LNCaP clone FGC (cell line): ENCODE measurements around the gene NSG1.

Experiments used
- DNase-seq: peaks from one replicate; pipeline ENCODE4 v3.0.0-alpha.2; 2011; ENCODE audit warnings: low read depth
- H3K4me3 ChIP-seq: 2 replicates; pipeline ENCODE4 v1.5.1; 2011; ENCODE audit warnings: mild to moderate bottlenecking, low read depth, low read length, control low read depth
- TF ChIP-seq, protein P1 (sequence below): IDR thresholded peaks from 2 replicates; pipeline ENCODE4 v1.5.1; 2012; ENCODE audit warnings: mild to moderate bottlenecking; ENCODE audit not compliant: control insufficient read depth, insufficient read depth; ENCODE audit errors: extremely low read depth

Gene NSG1

DNA sequence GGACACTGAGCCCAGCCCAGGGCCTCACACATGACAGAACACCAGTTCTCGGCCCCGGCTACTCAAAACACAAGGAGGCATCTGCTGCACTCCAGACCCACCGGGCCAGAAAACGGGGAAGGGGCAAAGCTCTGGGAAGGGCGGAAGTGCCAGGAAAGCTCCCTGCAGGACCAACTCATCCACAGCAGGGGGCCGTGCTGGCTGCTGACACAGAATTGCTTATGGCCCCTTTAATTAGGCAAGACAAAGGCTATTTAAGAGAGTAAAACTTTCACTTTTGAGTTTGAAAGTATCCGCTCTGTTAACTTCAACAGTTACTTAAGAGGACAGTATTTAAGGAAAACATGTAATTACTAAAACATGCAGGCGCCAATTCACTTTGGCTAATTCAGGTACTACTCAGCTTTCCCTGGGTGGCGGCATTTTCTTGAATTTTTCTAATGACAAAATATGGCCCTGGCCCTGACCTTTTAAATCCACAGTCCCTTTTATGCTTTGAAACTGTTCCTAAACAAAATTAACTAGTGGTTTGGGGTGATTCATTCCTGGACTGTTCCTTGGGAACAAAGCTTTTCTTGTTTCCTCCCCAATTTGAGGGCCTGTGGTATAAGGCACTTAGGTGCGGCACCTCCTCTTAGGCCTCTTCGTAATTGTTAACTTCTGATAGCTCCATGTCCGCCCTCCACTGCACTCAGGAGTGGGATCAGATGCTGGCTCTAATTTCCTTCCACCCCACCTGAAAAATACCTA is 40.4 kb downstream of the NSG1 start:
- H3K4me3 ChIP-seq, result no peak overlapping the region
- TF ChIP-seq, protein P1, sequence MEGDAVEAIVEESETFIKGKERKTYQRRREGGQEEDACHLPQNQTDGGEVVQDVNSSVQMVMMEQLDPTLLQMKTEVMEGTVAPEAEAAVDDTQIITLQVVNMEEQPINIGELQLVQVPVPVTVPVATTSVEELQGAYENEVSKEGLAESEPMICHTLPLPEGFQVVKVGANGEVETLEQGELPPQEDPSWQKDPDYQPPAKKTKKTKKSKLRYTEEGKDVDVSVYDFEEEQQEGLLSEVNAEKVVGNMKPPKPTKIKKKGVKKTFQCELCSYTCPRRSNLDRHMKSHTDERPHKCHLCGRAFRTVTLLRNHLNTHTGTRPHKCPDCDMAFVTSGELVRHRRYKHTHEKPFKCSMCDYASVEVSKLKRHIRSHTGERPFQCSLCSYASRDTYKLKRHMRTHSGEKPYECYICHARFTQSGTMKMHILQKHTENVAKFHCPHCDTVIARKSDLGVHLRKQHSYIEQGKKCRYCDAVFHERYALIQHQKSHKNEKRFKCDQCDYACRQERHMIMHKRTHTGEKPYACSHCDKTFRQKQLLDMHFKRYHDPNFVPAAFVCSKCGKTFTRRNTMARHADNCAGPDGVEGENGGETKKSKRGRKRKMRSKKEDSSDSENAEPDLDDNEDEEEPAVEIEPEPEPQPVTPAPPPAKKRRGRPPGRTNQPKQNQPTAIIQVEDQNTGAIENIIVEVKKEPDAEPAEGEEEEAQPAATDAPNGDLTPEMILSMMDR, result no peak
- DNase-seq, result no peak

DNA sequence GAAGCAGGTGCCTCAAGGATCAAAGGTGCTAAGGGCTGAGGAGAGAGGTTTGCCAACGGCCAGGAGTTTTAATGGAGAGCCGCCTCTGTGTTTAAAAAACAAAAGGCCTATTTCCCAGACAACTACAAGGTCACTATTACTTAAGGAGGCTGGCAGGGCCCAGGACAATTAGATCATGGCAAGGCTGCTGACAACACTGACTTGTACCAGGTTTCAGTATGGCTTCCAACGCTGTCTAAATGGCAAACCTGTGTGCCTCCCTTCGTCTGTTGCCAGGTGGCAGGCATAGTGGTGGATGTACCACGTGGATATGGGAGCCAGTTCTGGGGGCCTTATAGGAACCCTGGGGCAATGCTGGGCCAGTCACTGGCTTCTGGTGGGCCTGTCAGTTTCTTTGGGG is 41.0 kb downstream of the NSG1 start:
- no peak for DNase-seq
- TF ChIP-seq, protein P1, result no peak
- no peak overlapping the region for H3K4me3 ChIP-seq

DNA sequence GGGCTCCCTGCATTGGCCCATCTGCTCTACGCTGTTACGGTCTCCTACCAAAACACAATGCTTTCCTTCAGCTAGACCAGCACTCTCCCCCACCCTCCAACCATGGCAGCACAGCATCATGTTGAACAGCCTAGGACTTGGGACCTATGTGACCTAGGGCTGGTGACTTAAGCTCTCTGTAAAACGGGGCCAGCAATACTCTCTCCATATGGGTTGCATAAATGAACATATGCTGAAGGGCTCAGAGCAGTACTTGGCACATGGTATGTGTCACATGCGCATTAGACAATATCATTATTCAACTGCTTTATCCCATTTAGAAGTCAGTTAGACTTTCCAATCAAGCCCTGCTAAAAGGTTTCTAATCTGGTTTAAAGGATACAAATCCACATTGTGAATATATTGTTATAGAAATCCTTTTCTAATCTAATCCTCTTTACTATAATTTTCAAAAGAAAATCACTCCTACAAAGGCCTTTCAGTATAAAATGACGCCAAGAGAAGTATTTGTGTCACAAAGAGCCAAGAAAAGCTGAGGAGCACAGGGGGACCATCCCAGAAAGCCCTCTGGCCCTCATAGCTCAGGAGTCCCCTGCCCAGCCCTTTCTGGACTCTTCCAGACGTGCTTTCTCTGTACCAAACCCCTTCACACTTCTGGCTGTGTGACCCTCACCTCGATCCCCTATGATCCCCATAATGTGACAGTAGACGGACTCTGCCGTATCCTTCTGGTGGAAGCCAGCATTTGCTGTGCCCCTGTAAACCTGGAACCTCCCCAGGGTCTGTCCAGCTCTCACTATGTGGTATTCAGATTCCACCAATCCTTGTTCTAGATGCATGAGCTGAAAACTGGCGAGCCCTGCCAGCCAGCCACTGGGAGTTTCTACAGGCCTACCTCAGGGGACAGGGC is 42.3 kb downstream of the NSG1 start:
- H3K4me3 ChIP-seq, result no peak overlapping the region
- TF ChIP-seq, protein P1, result no peak
- DNase-seq, result no peak

DNA sequence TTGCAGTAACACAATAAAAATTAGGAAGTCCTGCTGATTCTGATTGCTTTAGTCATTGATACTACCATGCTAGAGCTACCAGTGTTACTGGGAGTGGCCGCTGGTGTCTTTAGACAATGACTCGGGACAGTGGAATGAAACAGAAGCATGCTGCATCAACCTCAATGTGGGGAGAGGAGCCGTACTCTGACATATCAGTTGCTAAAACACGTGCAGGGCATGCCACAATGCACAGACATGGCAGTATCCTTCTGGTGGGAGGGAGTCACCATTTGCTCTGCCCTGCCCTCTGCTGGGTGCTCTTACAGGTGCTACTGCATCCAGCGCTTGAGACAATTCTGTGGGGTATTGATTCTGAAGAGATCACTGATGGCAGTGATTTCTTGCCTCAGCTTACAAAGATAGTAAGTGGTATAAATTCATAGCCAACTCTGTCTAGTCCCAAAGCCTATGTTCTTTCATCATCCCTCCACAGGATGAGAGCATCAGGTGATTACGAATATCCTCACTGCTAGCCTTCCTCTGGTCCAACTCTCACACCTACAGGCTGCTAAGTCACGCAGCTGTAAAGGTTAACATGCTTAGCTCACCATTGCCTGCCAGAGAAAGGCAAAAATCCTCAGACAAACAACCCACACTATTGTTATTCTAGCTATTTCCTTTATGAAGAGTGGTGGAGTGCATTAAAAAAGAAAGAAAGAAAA is 43.7 kb downstream of the NSG1 start:
- no peak for DNase-seq
- no peak overlapping the region for H3K4me3 ChIP-seq
- TF ChIP-seq, protein P1, result peak; percentile 71

DNA sequence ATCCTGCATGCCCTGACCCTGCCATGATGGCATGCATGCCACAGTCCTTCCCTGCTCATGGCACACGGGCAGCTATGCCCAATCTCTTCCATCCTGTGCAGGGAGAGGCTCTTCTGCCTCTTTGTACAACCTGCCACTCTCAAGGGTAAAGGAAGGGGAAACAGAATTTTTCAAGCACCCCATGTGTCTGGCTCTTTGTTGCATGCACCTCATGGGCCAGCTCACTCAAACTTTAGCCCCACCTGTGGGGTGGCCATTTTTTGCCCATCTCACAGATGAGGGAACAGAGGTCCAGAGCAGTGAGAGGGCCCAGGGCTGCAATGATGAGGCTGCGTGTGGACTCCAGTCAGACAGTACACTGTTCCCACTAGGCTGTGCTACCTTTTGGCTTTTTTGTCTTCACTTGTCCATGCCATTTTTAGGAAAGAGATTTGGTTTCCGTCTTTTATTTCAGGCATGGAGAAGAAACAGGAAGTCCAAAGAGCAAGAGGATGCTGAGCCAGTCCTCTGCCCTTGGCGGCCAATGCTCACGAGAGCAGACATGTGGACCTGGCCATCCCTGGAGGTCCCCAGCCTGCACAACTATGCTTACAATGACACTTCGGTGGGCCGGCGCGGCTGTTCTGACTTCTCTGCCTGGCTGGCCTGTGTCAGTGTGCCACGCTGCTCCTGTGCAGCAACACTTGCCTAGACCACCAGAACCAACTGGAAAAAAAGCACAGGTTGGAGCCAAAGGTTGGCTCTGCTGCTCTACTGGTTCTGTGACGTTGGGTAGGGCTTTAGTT is 45.6 kb downstream of the NSG1 start:
- no peak for DNase-seq
- TF ChIP-seq, protein P1, result no peak
- no peak overlapping the region for H3K4me3 ChIP-seq

DNA sequence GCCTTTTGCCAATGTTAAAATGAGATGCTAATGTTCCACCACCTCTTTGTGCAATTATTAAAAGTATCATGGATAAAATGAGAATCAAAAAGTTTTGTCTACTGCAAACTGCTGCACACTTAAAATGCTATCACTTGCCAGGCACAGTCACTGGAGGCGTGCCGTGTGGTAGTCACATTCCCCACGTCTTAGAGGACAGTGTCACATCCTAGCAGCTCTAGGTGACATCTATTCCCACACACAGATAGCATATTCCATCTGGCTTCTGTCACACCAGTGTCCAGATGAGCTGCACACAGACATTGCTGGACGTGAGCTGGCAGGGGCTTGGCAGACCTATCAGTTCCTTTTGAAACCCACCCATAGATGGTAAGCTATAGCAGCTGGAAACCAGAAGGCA is 47.0 kb downstream of the NSG1 start:
- TF ChIP-seq, protein P1, result no peak
- no peak overlapping the region for H3K4me3 ChIP-seq
- no peak for DNase-seq
